Panc1 (cell line): ENCODE measurements around the gene SLC26A11. TPM values are rescaled to one million over a fixed set of nuclear protein-coding genes. Genes with fewer than 3 reads are reported as not detected.
A peak's percentile ranks its signal among the peaks of the same experiment; 100 is the strongest.

Experiments used
- ATAC-seq: fragments of 200-7000 bp; cut with Tn5 transposase; 2 replicates; pipeline ENCODE4 v1.9.1; 2020; ENCODE audit warnings: mild to moderate bottlenecking, moderate library complexity
- BruUV-seq: library from RNA; stranded (reverse); fragments of 400-500 nt; replicated peaks from 2 replicates; lab custom pipeline; 2021; lab: Mats Ljungman, UMichigan
- CTCF ChIA-PET: fragments of 300-600 bp; sonication (Branson Sonifier 250); formaldehyde crosslinking; loops from one replicate; lab custom pipeline; 2022; ENCODE audit warnings: antibody characterized with exemption; lab: Charles Lee
- POLR2A ChIA-PET: fragments of 300-600 bp; sonication (Branson Sonifier 250); formaldehyde crosslinking; loops from one replicate; lab custom pipeline; 2022; ENCODE audit warnings: antibody characterized with exemption; lab: Charles Lee
- DNase-seq: peaks from one replicate; pipeline ENCODE4 v3.0.0-alpha.2; 2010; ENCODE audit warnings: low read depth, low spot score
- H3K27ac ChIP-seq: 2 replicates; pipeline ENCODE4 v1.5.1; 2011; ENCODE audit warnings: mild to moderate bottlenecking, low read length, inconsistent platforms
- H3K27me3 ChIP-seq: fragments of 200-500 bp; sonication (Bioruptor generic); 2 replicates; pipeline ENCODE4 v1.6.0; 2014; ENCODE audit warnings: low read length, inconsistent platforms; ENCODE audit not compliant: control insufficient read depth, insufficient read depth
- H3K36me3 ChIP-seq: fragments of 200-500 bp; sonication (Bioruptor generic); 2 replicates; pipeline ENCODE4 v1.5.1; 2014; ENCODE audit warnings: inconsistent platforms, mild to moderate bottlenecking, low read length, moderate library complexity; ENCODE audit not compliant: control insufficient read depth, insufficient read depth
- H3K4me1 ChIP-seq: 2 replicates; pipeline ENCODE4 v1.5.1; 2011; ENCODE audit warnings: inconsistent platforms, mild to moderate bottlenecking, low read length, moderate library complexity; ENCODE audit not compliant: control insufficient read depth, insufficient read depth
- H3K4me3 ChIP-seq, 2 experiments: 2 replicates each; pipeline ENCODE4 v1.5.1; 2011 to 2012; ENCODE audit warnings: low read depth in 2 of 2, low read length in 2 of 2, mild to moderate bottlenecking in 2 of 2, inconsistent platforms in 1 of 2, moderate library complexity in 1 of 2
- H3K9me3 ChIP-seq: fragments of 200-500 bp; sonication (Bioruptor generic); 2 replicates; pipeline ENCODE4 v1.5.1; 2014; ENCODE audit warnings: low read depth, mild to moderate bottlenecking, inconsistent platforms, low read length, moderate library complexity; ENCODE audit not compliant: control insufficient read depth, insufficient read depth
- CTCF ChIP-seq: fragments of 450-650 bp; IDR thresholded peaks from 2 replicates; pipeline ENCODE4 v1.5.1; 2017; ENCODE audit warnings: mild to moderate bottlenecking
- POLR2AphosphoS5 ChIP-seq: IDR thresholded peaks from 2 replicates; pipeline ENCODE4 v1.6.1; 2012; ENCODE audit warnings: mild to moderate bottlenecking, low read depth, low read length, moderate library complexity
- REST ChIP-seq, 2 experiments: IDR thresholded peaks; 2 replicates each; pipeline ENCODE4 v1.6.1; 2011 to 2012; ENCODE audit warnings: low read depth in 2 of 2, control low read depth in 1 of 2, low read length in 1 of 2, mild to moderate bottlenecking in 1 of 2, moderate library complexity in 1 of 2; ENCODE audit not compliant: insufficient read depth in 1 of 2
- SIN3A ChIP-seq: IDR thresholded peaks from 2 replicates; pipeline ENCODE4 v1.6.1; 2012; ENCODE audit warnings: low read depth, mild to moderate bottlenecking, low read length, moderate library complexity, borderline replicate concordance; ENCODE audit not compliant: insufficient read depth
- TCF7L2 ChIP-seq: IDR thresholded peaks from 2 replicates; pipeline ENCODE4 v1.6.1; 2011; ENCODE audit warnings: mild to moderate bottlenecking, low read depth, low read length, inconsistent platforms
- in situ Hi-C: cut with HindIII; loops from 2 replicates; pipeline ENCODE4 v1.10.0; 2016; ENCODE audit warnings: low sequenced_read_pairs, low pct_unique_long_range_greater_than_20kb
- intact Hi-C: fragments of 100-400 bp; cut with micrococcal nuclease; formaldehyde crosslinking; loops from one replicate; pipeline ENCODE4 v1.10.0; 2022; ENCODE audit not compliant: unreplicated experiment
- total RNA-seq: library from RNA; stranded (reverse); gene quantifications from one replicate; pipeline ENCODE4 v1.2.1, GENCODE V29; 2021; ENCODE audit not compliant: unreplicated experiment

SLC26A11 gene
- total RNA-seq, 1 experiment from 2014 or later: 30.9 TPM

- Histone ChIP-seq H3K4me1 (peaks cover 8% of the 10 kb centered on the region), H3K27ac (peak overlapping the region; percentile 14; the same call in 1 of the 2 replicates), H3K4me3 (no peak overlapping the region), H3K9me3 (no peaks in the 10 kb centered on the region), H3K27me3 (no peaks in the 10 kb centered on the region), H3K36me3 (no peaks in the 10 kb centered on the region)
- DNase-seq (no peak), ATAC-seq (peak; percentile 5; the same call in 1 of the 2 replicates)
- CTCF ChIA-PET: no interaction called here
- no peak for TF ChIP-seq CTCF
- TF ChIP-seq POLR2AphosphoS5: no peak
- no peak for TF ChIP-seq REST (IDR thresholded peaks at IDR 0.05; ENCODE audit: insufficient read depth in 1 of 2, low read depth in 2 of 2, low read length in 1 of 2)
- TF ChIP-seq TCF7L2: no peak
- no peak for TF ChIP-seq SIN3A
- no TSS peak for BruUV-seq
- intact Hi-C loops (no loop called here), in situ Hi-C loops (no loop called here)
- POLR2A ChIA-PET: no interaction called here
Observed at GRCh38 chr17:80248001-80248893, 28.0 kb downstream of the SLC26A11 start.

- no peaks in the 10 kb centered on the region for H3K36me3 ChIP-seq
- no peak for TF ChIP-seq SIN3A
- TF ChIP-seq REST (IDR thresholded peaks at IDR 0.05; ENCODE audit: insufficient read depth in 1 of 2, low read depth in 2 of 2, low read length in 1 of 2): no peak
- TF ChIP-seq TCF7L2: no peak
- no peak for TF ChIP-seq POLR2AphosphoS5
- no peak for TF ChIP-seq CTCF
- peaks cover 17% of the 10 kb centered on the region for H3K4me1 ChIP-seq
- BruUV-seq: no TSS peak
- no peak for DNase-seq
- in situ Hi-C loops: no loop called here
- no peaks in the 10 kb centered on the region for H3K27me3 ChIP-seq
- intact Hi-C loops: no loop called here
- no peak overlapping the region for H3K4me3 ChIP-seq
- no peaks in the 10 kb centered on the region for H3K9me3 ChIP-seq
- POLR2A ChIA-PET: no interaction called here
- CTCF ChIA-PET: no interaction called here
- peak; percentile 66 for ATAC-seq
- H3K27ac ChIP-seq: peak overlapping the region; percentile 29; the same call in 1 of the 2 replicates
Observed at GRCh38 chr17:80248894-80249710, 28.9 kb downstream of the SLC26A11 start.
